ENCODE results near the gene DNAH10. TPM values are rescaled to one million over a fixed set of nuclear protein-coding genes. Genes with fewer than 3 reads are reported as not detected.

The DNAH10 gene
- total RNA-seq, 1 experiment from 2014 or later, result 0.17 TPM

GRCh38 chr12:123886931-123887582 is 125.0 kb downstream of the DNAH10 start:
- Histone ChIP-seq H3K9me3 (ENCODE audit: control insufficient read depth, low read depth, low read length) (no peaks in the 10 kb centered on the region), H4K20me1 (ENCODE audit: control insufficient read depth, insufficient read depth, insufficient read length) (no peaks in the 10 kb centered on the region), H2AK5ac (ENCODE audit: insufficient read length, low read length) (no peak overlapping the region), H4K5ac (ENCODE audit: insufficient read length, low read depth, low read length) (no peak overlapping the region), H3K18ac (ENCODE audit: insufficient read length, low read depth, low read length) (no peak overlapping the region), H3K56ac (ENCODE audit: insufficient read length, low read depth, low read length) (no peak overlapping the region), H3K27me3 (ENCODE audit: insufficient read depth, low read length) (no peaks in the 10 kb centered on the region; the same call in 1 of the 2 replicates), H2BK12ac (ENCODE audit: insufficient read length, low read depth, low read length) (no peak overlapping the region), H3K4ac (ENCODE audit: low read depth, low read length) (no peak overlapping the region), H3K79me2 (ENCODE audit: insufficient read depth, low read length) (no peaks in the 10 kb centered on the region), H2BK5ac (ENCODE audit: insufficient read length, low read length) (no peak overlapping the region), H4K91ac (ENCODE audit: insufficient read length, low read depth, low read length) (no peak overlapping the region), H3K9ac (ENCODE audit: extremely low read depth, insufficient read length, low read length) (no peak overlapping the region), H4K8ac (replicated peaks; ENCODE audit: insufficient read length, low read depth, low read length) (no peak overlapping the region), H3K79me1 (ENCODE audit: insufficient read depth, low read depth, low read length, poor library complexity, severe bottlenecking) (no peaks in the 10 kb centered on the region), H3T11ph (ENCODE audit: low read length) (no peak overlapping the region), H3K4me2 (ENCODE audit: insufficient read depth, insufficient read length, low read length) (no peak overlapping the region), H3K23ac (ENCODE audit: insufficient read length, low read depth, low read length) (no peak overlapping the region), H3K14ac (ENCODE audit: insufficient read depth, low read length) (no peak overlapping the region), H2AFZ (ENCODE audit: low read length) (no peak overlapping the region), H3K4me1 (ENCODE audit: insufficient read depth, low read length) (no peaks in the 10 kb centered on the region), H2BK15ac (ENCODE audit: low read depth, low read length) (no peak overlapping the region), H2BK120ac (ENCODE audit: low read depth, low read length, poor library complexity, severe bottlenecking) (no peak overlapping the region), H3K27ac (ENCODE audit: insufficient read length, low read depth, low read length) (no peak overlapping the region), H2BK20ac (ENCODE audit: low read depth, low read length, poor library complexity, severe bottlenecking) (no peak overlapping the region), H3K23me2 (ENCODE audit: insufficient read length, low read depth, low read length, poor library complexity, severe bottlenecking) (no peaks in the 10 kb centered on the region)
- Mint-ChIP-seq H3K27me3 (ENCODE audit: low read depth) (peaks cover 89% of the 10 kb centered on the region), H3K27ac (peak overlapping the region in 1 of 3 experiments; percentile 81; a peak in 1 of 7 replicates), H3K4me1 (peaks cover 13 to 14% of the 10 kb centered on the region in 2 experiments), H3K9me3 (no peaks in the 10 kb centered on the region), H3K36me3 (ENCODE audit: insufficient read depth in 1 of 3, low read depth in 3 of 3) (no peaks in the 10 kb centered on the region), H3K4me3 (no peak overlapping the region)
- TF ChIP-seq, protein P1, sequence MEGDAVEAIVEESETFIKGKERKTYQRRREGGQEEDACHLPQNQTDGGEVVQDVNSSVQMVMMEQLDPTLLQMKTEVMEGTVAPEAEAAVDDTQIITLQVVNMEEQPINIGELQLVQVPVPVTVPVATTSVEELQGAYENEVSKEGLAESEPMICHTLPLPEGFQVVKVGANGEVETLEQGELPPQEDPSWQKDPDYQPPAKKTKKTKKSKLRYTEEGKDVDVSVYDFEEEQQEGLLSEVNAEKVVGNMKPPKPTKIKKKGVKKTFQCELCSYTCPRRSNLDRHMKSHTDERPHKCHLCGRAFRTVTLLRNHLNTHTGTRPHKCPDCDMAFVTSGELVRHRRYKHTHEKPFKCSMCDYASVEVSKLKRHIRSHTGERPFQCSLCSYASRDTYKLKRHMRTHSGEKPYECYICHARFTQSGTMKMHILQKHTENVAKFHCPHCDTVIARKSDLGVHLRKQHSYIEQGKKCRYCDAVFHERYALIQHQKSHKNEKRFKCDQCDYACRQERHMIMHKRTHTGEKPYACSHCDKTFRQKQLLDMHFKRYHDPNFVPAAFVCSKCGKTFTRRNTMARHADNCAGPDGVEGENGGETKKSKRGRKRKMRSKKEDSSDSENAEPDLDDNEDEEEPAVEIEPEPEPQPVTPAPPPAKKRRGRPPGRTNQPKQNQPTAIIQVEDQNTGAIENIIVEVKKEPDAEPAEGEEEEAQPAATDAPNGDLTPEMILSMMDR (conservative IDR thresholded peaks at IDR 0.05), result no peak
- no peak for DNase-seq
- WGBS (ENCODE audit: extremely low coverage, insufficient read length, low lambda C conversion rate), result no CpG with 5 or more reads among the region's 22 CpGs

Data from H9 (cell line).